GM21367 (cell line): Measurements from ENCODE around the gene SLC16A1.
"Not testable (repeated sequence)": the region's sequence is repeated elsewhere in the genome, so short reads cannot be mapped to it uniquely, and the experiment has no call there.

Experiments
- ATAC-seq: cut with Tn5 transposase; IDR thresholded peaks from one replicate; pipeline ENCODE4 v1.9.1; 2021; ENCODE audit not compliant: unreplicated experiment

Gene SLC16A1

GRCh38 chr1:112973788-112974187 lies 17.8 kb upstream of the SLC16A1 start:
- ATAC-seq: no peak

- no peak for ATAC-seq
These were observed 15.0 kb upstream of the SLC16A1 start for GRCh38 chr1:112971006-112971405.

GRCh38 chr1:112964347-112964746 lies 8.4 kb upstream of the SLC16A1 start:
- ATAC-seq: no peak

GRCh38 chr1:112961072-112961471 lies 5.1 kb upstream of the SLC16A1 start:
- no peak for ATAC-seq

- ATAC-seq: no peak
These were observed 4.4 kb upstream of the SLC16A1 start for GRCh38 chr1:112960384-112960783.

- not testable (repeated sequence) for ATAC-seq
These were observed 2.2 kb upstream of the SLC16A1 start for GRCh38 chr1:112958236-112958635.

GRCh38 chr1:112957133-112957812 lies 1.3 kb upstream of the SLC16A1 start:
- ATAC-seq: peak; percentile 45

- ATAC-seq: peak; percentile 3
These were observed 642 bp upstream of the SLC16A1 start for GRCh38 chr1:112956544-112957132.

- ATAC-seq: peak; percentile 19
These were observed 837 bp downstream of the SLC16A1 start for GRCh38 chr1:112954945-112955772.

- ATAC-seq: no peak
These were observed 1.9 kb downstream of the SLC16A1 start for GRCh38 chr1:112954017-112954650.

- ATAC-seq: no peak
These were observed 5.6 kb downstream of the SLC16A1 start for GRCh38 chr1:112950426-112950825.

- no peak for ATAC-seq
These were observed 9.3 kb downstream of the SLC16A1 start for GRCh38 chr1:112946683-112947082.

GRCh38 chr1:112939810-112940209 lies 16.2 kb downstream of the SLC16A1 start:
- no peak for ATAC-seq

- ATAC-seq: no peak
These were observed 17.8 kb downstream of the SLC16A1 start for GRCh38 chr1:112938210-112938609.

- ATAC-seq: no peak
These were observed 18.5 kb downstream of the SLC16A1 start for GRCh38 chr1:112937495-112937894.

- ATAC-seq: no peak
These were observed 18.9 kb downstream of the SLC16A1 start for GRCh38 chr1:112937070-112937469.

- no peak for ATAC-seq
These were observed 20.4 kb downstream of the SLC16A1 start for GRCh38 chr1:112935461-112936111.

GRCh38 chr1:112934577-112934976 lies 21.4 kb downstream of the SLC16A1 start:
- ATAC-seq: no peak

GRCh38 chr1:112933820-112934571 lies 22.0 kb downstream of the SLC16A1 start:
- ATAC-seq: no peak

GRCh38 chr1:112929979-112930378 lies 26.0 kb downstream of the SLC16A1 start:
- ATAC-seq: no peak
